LNCaP clone FGC (cell line): ENCODE measurements around the gene SKP2.

ENCODE experiments used
- DNase-seq: peaks from one replicate; pipeline ENCODE4 v3.0.0-alpha.2; 2011; ENCODE audit warnings: low read depth
- H3K4me3 ChIP-seq: 2 replicates; pipeline ENCODE4 v1.5.1; 2011; ENCODE audit warnings: mild to moderate bottlenecking, low read depth, low read length, control low read depth
- CTCF ChIP-seq: IDR thresholded peaks from 2 replicates; pipeline ENCODE4 v1.5.1; 2012; ENCODE audit warnings: mild to moderate bottlenecking; ENCODE audit not compliant: control insufficient read depth, insufficient read depth; ENCODE audit errors: extremely low read depth

Gene SKP2

GRCh38 chr5:36170832-36171424, 19.0 kb downstream of the SKP2 start:
- no peak for DNase-seq
- H3K4me3 ChIP-seq: no peak overlapping the region
- TF ChIP-seq CTCF: no peak

- no peak for DNase-seq
- no peak overlapping the region for H3K4me3 ChIP-seq
- TF ChIP-seq CTCF: no peak
These were observed 20.7 kb downstream of the SKP2 start for GRCh38 chr5:36172599-36172998.

- H3K4me3 ChIP-seq: no peak overlapping the region
- no peak for TF ChIP-seq CTCF
- no peak for DNase-seq
These were observed 21.5 kb downstream of the SKP2 start for GRCh38 chr5:36173426-36173825.

GRCh38 chr5:36174119-36174518, 22.2 kb downstream of the SKP2 start:
- TF ChIP-seq CTCF: no peak
- DNase-seq: no peak

GRCh38 chr5:36175043-36175442, 23.1 kb downstream of the SKP2 start:
- no peak overlapping the region for H3K4me3 ChIP-seq
- TF ChIP-seq CTCF: no peak
- no peak for DNase-seq

More at GRCh38 chr5:36174119-36174518, 22.2 kb downstream of the SKP2 start:
- H3K4me3 ChIP-seq: no peak overlapping the region

- DNase-seq: no peak
- H3K4me3 ChIP-seq: no peak overlapping the region
- no peak for TF ChIP-seq CTCF
These were observed 25.2 kb downstream of the SKP2 start for GRCh38 chr5:36177154-36177553.
